Measurements from ENCODE around the gene KNG1. TPM values are rescaled to one million over a fixed set of nuclear protein-coding genes. Genes with fewer than 3 reads are reported as not detected.

The KNG1 gene
- total and polyA plus RNA-seq, 2 of the 8 experiments (the other 6 are each of a cell fraction or from before 2014, with no cell fraction given): 0.05 TPM; not detected in 1

DNA sequence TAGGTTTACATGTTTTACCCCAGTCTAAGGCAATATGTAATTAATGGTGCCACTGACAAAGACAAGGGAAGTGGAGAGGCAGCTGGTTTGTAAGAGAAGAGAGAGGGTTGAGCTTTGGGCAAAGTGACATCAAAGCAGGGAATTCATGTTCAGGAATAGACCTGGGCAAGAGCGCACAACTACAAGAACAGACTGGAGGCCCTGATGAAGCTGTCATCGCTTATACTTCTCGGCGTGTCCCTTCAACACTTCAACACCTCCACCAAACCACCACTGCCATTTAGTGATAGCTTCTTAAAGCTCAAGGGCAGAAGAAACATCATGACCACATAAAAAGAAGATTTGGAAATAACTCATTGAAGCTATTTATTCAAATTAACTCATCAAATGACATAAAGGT is 19.6 kb upstream of the KNG1 start:
- no peak for TF ChIP-seq EP300 (IDR thresholded peaks at IDR 0.05; ENCODE audit: borderline replicate concordance in 1 of 2, low read depth in 2 of 2, low read length in 2 of 2)
- no peak for TF ChIP-seq EGR1 (IDR thresholded peaks at IDR 0.05; ENCODE audit: borderline replicate concordance, low read depth, low read length)
- no peak for TF ChIP-seq RAD21 (IDR thresholded peaks at IDR 0.05 in 1 of 2, conservative IDR thresholded peaks at IDR 0.05 in 1 of 2; ENCODE audit: low read depth in 2 of 2, low read length in 2 of 2)
- no peak for TF ChIP-seq EZH2 (IDR thresholded peaks at IDR 0.05; ENCODE audit: low read depth, low read length, severe bottlenecking)
- no peak for TF ChIP-seq CBX8 (IDR thresholded peaks at IDR 0.05; ENCODE audit: borderline replicate concordance, low read depth, low read length)
- TF ChIP-seq SIN3A (conservative IDR thresholded peaks at IDR 0.05 in 1 of 2, IDR thresholded peaks at IDR 0.05 in 1 of 2; ENCODE audit: low read depth in 1 of 2, low read length in 2 of 2): no peak
- TF ChIP-seq BCL11A (IDR thresholded peaks at IDR 0.05; ENCODE audit: low read depth in 2 of 2, low read length in 2 of 2): no peak
- TF ChIP-seq RFX5 (IDR thresholded peaks at IDR 0.05; ENCODE audit: borderline replicate concordance, low read depth, low read length): no peak
- TF ChIP-seq KDM4A (IDR thresholded peaks at IDR 0.05; ENCODE audit: low read depth, low read length, severe bottlenecking): no peak
- no peak for TF ChIP-seq NRF1 (IDR thresholded peaks at IDR 0.05; ENCODE audit: low read depth, low read length)
- TF ChIP-seq CBX5 (IDR thresholded peaks at IDR 0.05; ENCODE audit: low read depth, low read length): no peak
- TF ChIP-seq CHD1 (IDR thresholded peaks at IDR 0.05; ENCODE audit: low read depth, low read length): no peak
- TF ChIP-seq TAF1 (IDR thresholded peaks at IDR 0.05; ENCODE audit: low read depth, low read length): no peak
- Histone ChIP-seq H4K5ac (ENCODE audit: insufficient read length, low read depth, low read length) (no peak overlapping the region), H2BK20ac (ENCODE audit: low read length) (no peak overlapping the region), H4K8ac (ENCODE audit: extremely low read depth, insufficient read depth, low read length) (no peak overlapping the region), H4K91ac (replicated peaks; ENCODE audit: insufficient read length, low read length) (no peak overlapping the region), H3K23ac (ENCODE audit: insufficient read length) (no peak overlapping the region), H3K36me3 (ENCODE audit: control insufficient read depth in 2 of 4, insufficient read depth in 4 of 4, low read length in 3 of 4) (no peaks in the 10 kb centered on the region), H3K14ac (ENCODE audit: insufficient read length) (no peak overlapping the region), H3K79me1 (ENCODE audit: low read depth, low read length) (no peaks in the 10 kb centered on the region), H3K4me3 (ENCODE audit: extremely low read depth in 1 of 4, insufficient read depth in 2 of 4, low read depth in 3 of 4, low read length in 4 of 4) (no peak overlapping the region), H2BK120ac (replicated peaks; ENCODE audit: low read depth, low read length) (no peak overlapping the region), H3K9me3 (ENCODE audit: insufficient read depth in 2 of 2, low read depth in 1 of 2, low read length in 1 of 2) (no peaks in the 10 kb centered on the region), H2BK5ac (ENCODE audit: low read depth, low read length) (no peak overlapping the region), H3K23me2 (ENCODE audit: low read depth, low read length) (no peaks in the 10 kb centered on the region), H3K4me2 (ENCODE audit: insufficient read depth in 1 of 2, low read depth in 2 of 2, low read length in 2 of 2) (no peak overlapping the region), H3K9ac (replicated peaks in 1 of 4; ENCODE audit: extremely low read depth in 1 of 4, low read depth in 3 of 4, low read length in 3 of 4) (no peak overlapping the region), H3K4ac (replicated peaks; ENCODE audit: insufficient read length, low read depth, low read length) (no peak overlapping the region), H3K79me2 (ENCODE audit: control insufficient read depth in 1 of 2, insufficient read depth in 2 of 2, low read length in 2 of 2) (no peaks in the 10 kb centered on the region), H3K18ac (ENCODE audit: extremely low read depth, low read length) (no peak overlapping the region), H3K56ac (replicated peaks; ENCODE audit: insufficient read length, low read depth, low read length) (no peak overlapping the region), H2AK5ac (ENCODE audit: low read depth, low read length) (no peak overlapping the region), H2AFZ (ENCODE audit: low read length) (no peak overlapping the region), H4K20me1 (replicated peaks in 1 of 2; ENCODE audit: control insufficient read depth in 1 of 2, insufficient read depth in 2 of 2, low read length in 2 of 2) (no peaks in the 10 kb centered on the region), H3K4me1 (replicated peaks in 1 of 4; ENCODE audit: control insufficient read depth in 3 of 4, insufficient read depth in 4 of 4, low read length in 3 of 4) (peaks cover 0 to 7% (median 2%) of the 10 kb centered on the region in 4 experiments; a peak in 3 of 7 replicates), H2BK12ac (ENCODE audit: low read depth, low read length) (no peak overlapping the region), H3K27me3 (replicated peaks in 1 of 4; ENCODE audit: control insufficient read depth in 3 of 4, extremely low read depth in 1 of 4, insufficient read depth in 3 of 4, low read length in 3 of 4) (no peaks in the 10 kb centered on the region), H3K27ac (ENCODE audit: low read depth, low read length) (no peak overlapping the region), H2BK15ac (ENCODE audit: low read length) (no peak overlapping the region)
- 95% methylated on average over 4 of the region's 4 CpGs; no CpG with 5 or more reads in 1 of the 2 experiments for WGBS, 2 experiments (ENCODE audit: extremely low coverage in 1 of 2, insufficient coverage in 1 of 2, insufficient read length in 1 of 2, insufficient replicate concordance in 2 of 2, low coverage in 1 of 2, low lambda C conversion rate in 2 of 2, missing lambda C conversion rate in 1 of 2)
- no peak for FAIRE-seq
- POLR2A ChIA-PET (ENCODE audit: partially characterized antibody): interaction anchor here (1.2 to 1.6 kb wide), 2 partner anchors 91 to 93 kb away, joined by 3 read pairs; no protein-coding TSS in a partner anchor
- DNase-seq (ENCODE audit: low read depth in 1 of 2, low spot score in 2 of 2): no peak
- CTCF ChIA-PET (ENCODE audit: partially characterized antibody): interaction anchor here (1.1 kb wide), 1 partner anchor 83 kb away, joined by 5 read pairs; no protein-coding TSS in a partner anchor

Measured in H1 (cell line).